ENCODE measurements around the gene PCDHGB3. TPM values are rescaled to one million over a fixed set of nuclear protein-coding genes. Genes with fewer than 3 reads are reported as not detected.

PCDHGB3 gene
- polyA plus RNA-seq, 1 donor from 2014 or later = not detected

DNA sequence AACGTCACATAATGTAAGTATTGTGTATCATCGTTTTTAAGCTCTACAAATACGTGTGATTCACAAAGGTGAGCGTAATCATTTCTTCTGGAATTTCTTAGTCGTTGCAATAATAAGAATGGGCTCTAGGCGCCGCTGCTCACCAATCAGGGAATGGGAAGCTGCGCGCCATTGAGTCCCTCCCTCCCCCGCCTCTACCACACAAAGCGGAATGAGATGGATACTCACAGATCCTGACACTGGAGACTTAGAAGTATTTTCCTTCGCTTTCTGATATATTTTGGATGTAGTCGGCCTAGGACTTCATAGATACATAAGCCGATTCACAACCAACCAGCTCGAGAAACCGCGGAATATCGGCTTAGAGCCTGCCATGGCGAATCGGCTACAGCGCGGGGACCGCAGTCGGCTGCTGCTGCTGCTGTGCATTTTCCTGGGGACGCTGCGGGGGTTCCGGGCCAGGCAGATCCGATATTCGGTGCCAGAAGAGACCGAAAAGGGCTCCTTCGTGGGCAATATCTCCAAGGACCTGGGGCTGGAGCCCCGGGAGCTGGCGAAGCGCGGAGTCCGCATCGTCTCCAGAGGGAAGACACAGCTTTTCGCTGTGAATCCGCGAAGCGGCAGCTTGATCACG, 50.9 kb downstream of the PCDHGB3 start, which contains the start of gene PCDHGA11:
Gene PCDHGA11, plus strand, starts transcription at position 197 of the 634 bp plus-strand sequence. Its CDS starts 177 bp downstream, at position 374.
- Histone ChIP-seq H3K79me2 (replicated peaks; ENCODE audit: insufficient read depth, low read length) (peaks cover 63% of the 10 kb centered on the region), H3K9ac (ENCODE audit: low read length) (no peak within 1 kb of the TSS), H3K4me3 (ENCODE audit: low read length) (peak within 1 kb of the TSS; percentile 57), H3K9me3 (ENCODE audit: low read length) (peaks cover 88% of the 10 kb centered on the region), H3K27ac (ENCODE audit: low read length) (no peak within 1 kb of the TSS), H3K9me2 (ENCODE audit: insufficient read depth, low read length) (no peaks in the 10 kb centered on the region), H3K27me3 (ENCODE audit: insufficient read depth, low read depth, low read length) (no peaks in the 10 kb centered on the region), H3K36me3 (ENCODE audit: insufficient read depth, low read length) (peaks cover 84% of the 10 kb centered on the region), H3F3A (ENCODE audit: insufficient read depth, low read length, poor library complexity, severe bottlenecking) (peaks cover 5% of the 10 kb centered on the region), H2AFZ (ENCODE audit: low read depth, low read length) (no peak within 1 kb of the TSS), H3K4me2 (ENCODE audit: low read length) (no peak within 1 kb of the TSS), H4K20me1 (ENCODE audit: insufficient read depth) (no peaks in the 10 kb centered on the region)
- no peak for TF ChIP-seq REST (IDR thresholded peaks at IDR 0.05; ENCODE audit: borderline replicate concordance)
- TF ChIP-seq EZH2 (IDR thresholded peaks at IDR 0.05; ENCODE audit: borderline replicate concordance, insufficient read depth, low read length, poor library complexity, severe bottlenecking) = no peak
- no peak for TF ChIP-seq SMC3 (conservative IDR thresholded peaks at IDR 0.05; ENCODE audit: poor library complexity)
- TF ChIP-seq EP300 (conservative IDR thresholded peaks at IDR 0.05; ENCODE audit: poor library complexity, severe bottlenecking) = no peak
- no peak for TF ChIP-seq RAD21 (conservative IDR thresholded peaks at IDR 0.05)
- no peak for TF ChIP-seq POLR2AphosphoS5 (IDR thresholded peaks at IDR 0.05)
- TF ChIP-seq CTCF (IDR thresholded peaks at IDR 0.05; ENCODE audit: poor library complexity, severe bottlenecking) = no peak
- TF ChIP-seq TAF1 (IDR thresholded peaks at IDR 0.05; ENCODE audit: low read depth) = no peak
- TF ChIP-seq MXI1 (conservative IDR thresholded peaks at IDR 0.05; ENCODE audit: poor library complexity, severe bottlenecking) = no peak

- H3F3A ChIP-seq (ENCODE audit: insufficient read depth, low read length, poor library complexity, severe bottlenecking) = peaks cover 5% of the 10 kb centered on the region
- no peak overlapping the region for H3K9ac ChIP-seq (ENCODE audit: low read length)
- no peak overlapping the region for H2AFZ ChIP-seq (ENCODE audit: low read depth, low read length)
- H3K27ac ChIP-seq (ENCODE audit: low read length) = no peak overlapping the region
- no peaks in the 10 kb centered on the region for H3K9me2 ChIP-seq (ENCODE audit: insufficient read depth, low read length)
- H4K20me1 ChIP-seq (ENCODE audit: insufficient read depth) = no peaks in the 10 kb centered on the region
- peaks cover 88% of the 10 kb centered on the region for H3K9me3 ChIP-seq (ENCODE audit: low read length)
- H3K4me2 ChIP-seq (ENCODE audit: low read length) = no peak overlapping the region
- H3K4me3 ChIP-seq (ENCODE audit: low read length) = peak overlapping the region; percentile 39
- TF ChIP-seq MXI1 (conservative IDR thresholded peaks at IDR 0.05; ENCODE audit: poor library complexity, severe bottlenecking) (no peak), POLR2AphosphoS5 (IDR thresholded peaks at IDR 0.05) (no peak), EZH2 (IDR thresholded peaks at IDR 0.05; ENCODE audit: borderline replicate concordance, insufficient read depth, low read length, poor library complexity, severe bottlenecking) (no peak), CTCF (IDR thresholded peaks at IDR 0.05; ENCODE audit: poor library complexity, severe bottlenecking) (no peak), REST (IDR thresholded peaks at IDR 0.05; ENCODE audit: borderline replicate concordance) (no peak), EP300 (conservative IDR thresholded peaks at IDR 0.05; ENCODE audit: poor library complexity, severe bottlenecking) (no peak), RAD21 (conservative IDR thresholded peaks at IDR 0.05) (no peak), TAF1 (IDR thresholded peaks at IDR 0.05; ENCODE audit: low read depth) (no peak), SMC3 (conservative IDR thresholded peaks at IDR 0.05; ENCODE audit: poor library complexity) (no peak)
- H3K79me2 ChIP-seq (replicated peaks; ENCODE audit: insufficient read depth, low read length) = peaks cover 58% of the 10 kb centered on the region
- H3K27me3 ChIP-seq (ENCODE audit: insufficient read depth, low read depth, low read length) = no peaks in the 10 kb centered on the region
- peaks cover 84% of the 10 kb centered on the region for H3K36me3 ChIP-seq (ENCODE audit: insufficient read depth, low read length)
These were observed 51.4 kb downstream of the PCDHGB3 start for GRCh38 chr5:141421489-141421855.

Data from neural cell (in vitro differentiated cells).